Body of pancreas (tissue), 4 donors: ENCODE data around the gene CELSR1.

Source experiments
- CTCF ChIP-seq, 7 experiments: fragments of 450-650 bp in 4 of 7; fragments of 200-600 bp in 3 of 7; sonication (generic) in 3 of 7; IDR thresholded peaks; one replicate each; pipeline ENCODE4 v1.5.1; 2016 to 2019; ENCODE audit warnings: antibody characterized with exemption in 7 of 7
- POLR2A ChIP-seq, 3 donors: fragments of 450-650 bp; IDR thresholded peaks; one replicate each; pipeline ENCODE4 v1.6.1; 2016; ENCODE audit warnings: antibody characterized with exemption in 3 of 3, mild to moderate bottlenecking in 2 of 3

- TF ChIP-seq POLR2A (IDR thresholded peaks at IDR 0.05) = no peak
- TF ChIP-seq CTCF (IDR thresholded peaks at IDR 0.05) = no peak
These were observed 128.6 kb downstream of the CELSR1 start for GRCh38 chr22:46408568-46409506.
